Hepatocyte (in vitro differentiated cells): ENCODE measurements around the gene ITSN1.

Experiments
- CTCF ChIP-seq: fragments of 200-600 bp; sonication (generic); IDR thresholded peaks from 2 replicates; pipeline ENCODE4 v1.5.1; 2016; ENCODE audit warnings: antibody characterized with exemption, mild to moderate bottlenecking; ENCODE audit not compliant: poor library complexity
- EZH2 ChIP-seq: fragments of 200-600 bp; sonication (generic); IDR thresholded peaks from 2 replicates; pipeline ENCODE4 v1.6.1; 2016; ENCODE audit warnings: antibody characterized with exemption, mild to moderate bottlenecking, borderline replicate concordance

- TF ChIP-seq EZH2 (no peak), CTCF (no peak)
Measured at GRCh38 chr21:33821503-33822322, 179.4 kb downstream of the ITSN1 start.
